IMR-90 (cell line): ENCODE measurements around the gene ATP6V0E2.
A peak's percentile ranks its signal among the peaks of the same experiment; 100 is the strongest.

ENCODE experiments used
- BHLHE40 ChIP-seq: fragments of 150-350 bp; IDR thresholded peaks from 2 replicates; pipeline ENCODE4 v1.6.1; 2016; ENCODE audit warnings: mild to moderate bottlenecking, low read depth, low read length
- CEBPB ChIP-seq: IDR thresholded peaks from 2 replicates; pipeline ENCODE4 v1.6.1; 2012; ENCODE audit warnings: low read depth, low read length, improper control_type of control experiment
- CTCF ChIP-seq: conservative IDR thresholded peaks from 2 replicates; pipeline ENCODE4 v1.5.1; 2012; ENCODE audit warnings: mild to moderate bottlenecking, low read depth, low read length, improper control_type of control experiment
- ELK1 ChIP-seq: fragments of 150-350 bp; IDR thresholded peaks from 2 replicates; pipeline ENCODE4 v1.6.1; 2016; ENCODE audit warnings: low read depth, mild to moderate bottlenecking, low read length, moderate library complexity, borderline replicate concordance
- MAZ ChIP-seq: IDR thresholded peaks from 2 replicates; pipeline ENCODE4 v1.6.1; 2012; ENCODE audit warnings: low read depth, mild to moderate bottlenecking, low read length, improper control_type of control experiment, moderate library complexity, borderline replicate concordance
- MXI1 ChIP-seq: IDR thresholded peaks from 2 replicates; pipeline ENCODE4 v1.6.1; 2012; ENCODE audit warnings: low read depth, mild to moderate bottlenecking, low read length, moderate library complexity, borderline replicate concordance
- NFE2L2 ChIP-seq: fragments of 150-350 bp; IDR thresholded peaks from 2 replicates; pipeline ENCODE4 v1.6.1; 2016; ENCODE audit warnings: low read depth, mild to moderate bottlenecking, low read length
- POLR2A ChIP-seq: IDR thresholded peaks from 2 replicates; pipeline ENCODE4 v1.6.1; 2012; ENCODE audit warnings: mild to moderate bottlenecking, low read depth, low read length
- RAD21 ChIP-seq: IDR thresholded peaks from 2 replicates; pipeline ENCODE4 v1.6.1; 2012; ENCODE audit warnings: low read length, improper control_type of control experiment
- RCOR1 ChIP-seq: IDR thresholded peaks from 2 replicates; pipeline ENCODE4 v1.6.1; 2012; ENCODE audit warnings: mild to moderate bottlenecking, low read length, improper control_type of control experiment; ENCODE audit not compliant: insufficient replicate concordance
- RFX5 ChIP-seq: IDR thresholded peaks from 2 replicates; pipeline ENCODE4 v1.8.0; 2012; ENCODE audit warnings: low read depth, mild to moderate bottlenecking, low read length, moderate library complexity
- USF2 ChIP-seq: fragments of 150-350 bp; IDR thresholded peaks from 2 replicates; pipeline ENCODE4 v1.6.1; 2017; ENCODE audit warnings: mild to moderate bottlenecking, antibody characterized with exemption, low read length, low read depth

GRCh38 chr7:149883452-149883861 lies 9.7 kb downstream of the ATP6V0E2 start:
- TF ChIP-seq RAD21 (peak; percentile 85), CTCF (peak; percentile 77), CEBPB (no peak), MXI1 (no peak), USF2 (no peak), POLR2A (no peak), ELK1 (no peak), BHLHE40 (no peak), RFX5 (no peak), MAZ (no peak), RCOR1 (no peak), NFE2L2 (no peak)
